GM12865 (cell line): ENCODE measurements around the gene GRIP2.

Experiments
- DNase-seq: peaks from one replicate; pipeline ENCODE4 v3.0.0; 2010; ENCODE audit warnings: low read depth
- H3K4me3 ChIP-seq: 2 replicates; pipeline ENCODE4 v1.5.1; 2011; ENCODE audit warnings: mild to moderate bottlenecking, low read depth, low read length, control low read depth
- CTCF ChIP-seq: IDR thresholded peaks from 2 replicates; pipeline ENCODE4 v1.5.1; 2011; ENCODE audit warnings: low read length, control low read depth, low read depth, inconsistent platforms; ENCODE audit not compliant: insufficient read depth; ENCODE audit errors: missing control alignments

Gene GRIP2

GRCh38 chr3:14444380-14444779 is 95.8 kb downstream of the GRIP2 start:
- DNase-seq = no peak
- TF ChIP-seq CTCF = no peak
- H3K4me3 ChIP-seq = no peak overlapping the region

GRCh38 chr3:14441920-14442300 is 98.2 kb downstream of the GRIP2 start:
- no peak for TF ChIP-seq CTCF
- H3K4me3 ChIP-seq = no peak overlapping the region
- no peak for DNase-seq

GRCh38 chr3:14441240-14441919 is 98.8 kb downstream of the GRIP2 start:
- no peak overlapping the region for H3K4me3 ChIP-seq
- TF ChIP-seq CTCF = no peak
- DNase-seq = no peak

- no peak for DNase-seq
- no peak for TF ChIP-seq CTCF
- H3K4me3 ChIP-seq = no peak overlapping the region
Observed at GRCh38 chr3:14440531-14441239, 99.5 kb downstream of the GRIP2 start.

GRCh38 chr3:14440168-14440518 is 100.0 kb downstream of the GRIP2 start:
- DNase-seq = no peak
- no peak for TF ChIP-seq CTCF
- H3K4me3 ChIP-seq = no peak overlapping the region

- DNase-seq = no peak
- no peak overlapping the region for H3K4me3 ChIP-seq
- no peak for TF ChIP-seq CTCF
Observed at GRCh38 chr3:14439501-14440167, 100.5 kb downstream of the GRIP2 start.
